Activated naive CD4-positive, alpha-beta T cell treated with Interleukin-2 at 50 U/mL for 16 hours (primary cell): ENCODE measurements around the gene PHACTR4.
"Not testable (repeated sequence)": the region's sequence is repeated elsewhere in the genome, so short reads cannot be mapped to it uniquely, and the experiment has no call there.

ENCODE experiments used
- DNase-seq: peaks from one replicate; pipeline ENCODE4 v3.0.0-alpha.2; 2020

PHACTR4 gene

GRCh38 chr1:28373450-28373849 is 3.9 kb downstream of the PHACTR4 start:
- DNase-seq, result not testable (repeated sequence)

- no peak for DNase-seq
Observed at GRCh38 chr1:28374297-28374696, 4.8 kb downstream of the PHACTR4 start.

GRCh38 chr1:28375598-28375997 is 6.1 kb downstream of the PHACTR4 start:
- DNase-seq, result not testable (repeated sequence)

GRCh38 chr1:28376195-28376594 is 6.7 kb downstream of the PHACTR4 start:
- DNase-seq, result not testable (repeated sequence)

- DNase-seq, result no peak
Observed at GRCh38 chr1:28378906-28379305, 9.4 kb downstream of the PHACTR4 start.

GRCh38 chr1:28380394-28380793 is 10.9 kb downstream of the PHACTR4 start:
- DNase-seq, result no peak

- not testable (repeated sequence) for DNase-seq
Observed at GRCh38 chr1:28383785-28384184, 14.2 kb downstream of the PHACTR4 start.

GRCh38 chr1:28392027-28392652 is 22.6 kb downstream of the PHACTR4 start:
- no peak for DNase-seq

- DNase-seq, result no peak
Observed at GRCh38 chr1:28394136-28394535, 24.6 kb downstream of the PHACTR4 start.

GRCh38 chr1:28395181-28395580 is 25.6 kb downstream of the PHACTR4 start:
- no peak for DNase-seq

- DNase-seq, result no peak
Observed at GRCh38 chr1:28401760-28402159, 32.2 kb downstream of the PHACTR4 start.

- DNase-seq, result no peak
Observed at GRCh38 chr1:28409090-28409489, 39.5 kb downstream of the PHACTR4 start.

- no peak for DNase-seq
Observed at GRCh38 chr1:28411656-28412055, 42.1 kb downstream of the PHACTR4 start.

- no peak for DNase-seq
Observed at GRCh38 chr1:28412731-28413130, 43.2 kb downstream of the PHACTR4 start.

- no peak for DNase-seq
Observed at GRCh38 chr1:28416509-28417194, 47.1 kb downstream of the PHACTR4 start.

- peak; percentile 10 for DNase-seq
Observed at GRCh38 chr1:28417441-28417922, 47.9 kb downstream of the PHACTR4 start.

- DNase-seq, result no peak
Observed at GRCh38 chr1:28417926-28418637, 48.5 kb downstream of the PHACTR4 start.

GRCh38 chr1:28421744-28422143 is 52.2 kb downstream of the PHACTR4 start:
- DNase-seq, result no peak

GRCh38 chr1:28426831-28427230 is 57.3 kb downstream of the PHACTR4 start:
- DNase-seq, result no peak

- DNase-seq, result no peak
Observed at GRCh38 chr1:28428012-28428411, 58.5 kb downstream of the PHACTR4 start.

- no peak for DNase-seq
Observed at GRCh38 chr1:28428990-28429520, 59.5 kb downstream of the PHACTR4 start.

- no peak for DNase-seq
Observed at GRCh38 chr1:28436211-28436769, 66.8 kb downstream of the PHACTR4 start.

GRCh38 chr1:28437264-28437923 is 67.9 kb downstream of the PHACTR4 start:
- DNase-seq, result no peak
